ENCODE data around the gene ADH4. TPM values are rescaled to one million over a fixed set of nuclear protein-coding genes. Genes with fewer than 3 reads are reported as not detected.

ADH4 gene
- total and polyA plus RNA-seq, 9 of the 15 experiments (the other 6 are each of a cell fraction or from before 2014, with no cell fraction given), result not detected

- no peaks in the 10 kb centered on the region for H3K36me3 ChIP-seq (ENCODE audit: control insufficient read depth, insufficient read depth, low read length)
- in situ Hi-C loops (cut with MboI), result no loop called here
- no peak overlapping the region for H3K4me2 ChIP-seq (ENCODE audit: insufficient read depth, low read length)
- ChIA-PET CTCF (ENCODE audit: low intra/inter-chr PET ratio) (no interaction called here), POLR2A (no interaction called here)
- no peak for TF ChIP-seq MAZ (CRISPR knock-in tag; conservative IDR thresholded peaks at IDR 0.05 in 1 of 2, IDR thresholded peaks at IDR 0.05 in 1 of 2)
- no peak for TF ChIP-seq ZBTB8A (IDR thresholded peaks at IDR 0.05; ENCODE audit: partially characterized antibody)
- TF ChIP-seq HLTF (IDR thresholded peaks at IDR 0.05), result no peak
- no peak for TF ChIP-seq NFE2L1 (tag; IDR thresholded peaks at IDR 0.05; ENCODE audit: borderline replicate concordance, low read depth)
- no peak for TF ChIP-seq RFX1 (IDR thresholded peaks at IDR 0.05)
- BruUV-seq (replicated peaks), result no TSS peak
- H3K4me1 ChIP-seq (replicated peaks in 1 of 2; ENCODE audit: control insufficient read depth in 2 of 2, insufficient read depth in 2 of 2, low read length in 2 of 2), result no peaks in the 10 kb centered on the region
- H3K79me2 ChIP-seq (ENCODE audit: control insufficient read depth, insufficient read depth, low read length), result no peaks in the 10 kb centered on the region
- H2AFZ ChIP-seq (ENCODE audit: low read depth, low read length), result no peak overlapping the region
- no peaks in the 10 kb centered on the region for H3K9me1 ChIP-seq (ENCODE audit: control insufficient read depth, insufficient read depth, low read length)
- WGBS (ENCODE audit: insufficient coverage, low coverage, missing lambda C conversion rate), result 3% methylated on average over 3 of the region's 3 CpGs
- FAIRE-seq (no peak), DNase-seq (ENCODE audit: extremely low read depth in 1 of 4, low spot score in 3 of 4) (no peak), ATAC-seq (no peak)
- no peaks in the 10 kb centered on the region for H4K20me1 ChIP-seq (replicated peaks; ENCODE audit: control insufficient read depth, insufficient read depth, low read length)
- no peaks in the 10 kb centered on the region for H3K27me3 ChIP-seq (ENCODE audit: control insufficient read depth in 2 of 2, insufficient read depth in 2 of 2, low read length in 2 of 2)
- no peaks in the 10 kb centered on the region for H3K9me3 ChIP-seq (replicated peaks; ENCODE audit: control insufficient read depth, insufficient read depth, low read depth, low read length)
- H3K4me3 ChIP-seq, result no peak overlapping the region
- H3K9ac ChIP-seq (ENCODE audit: insufficient read depth in 1 of 2, low read depth in 2 of 2, low read length in 2 of 2), result no peak overlapping the region
- intact Hi-C loops (cut with micrococcal nuclease), result no loop called here
- H3K27ac ChIP-seq (ENCODE audit: extremely low read depth, low read depth, low read length), result no peak overlapping the region
Measured at GRCh38 chr4:99157478-99157935, 13.4 kb upstream of the ADH4 start.

GRCh38 chr4:99156992-99157391 lies 12.9 kb upstream of the ADH4 start:
- H3K4me2 ChIP-seq (ENCODE audit: insufficient read depth, low read length), result no peak overlapping the region
- ChIA-PET CTCF (ENCODE audit: low intra/inter-chr PET ratio) (no interaction called here), POLR2A (no interaction called here)
- intact Hi-C loops (cut with micrococcal nuclease) (no loop called here), in situ Hi-C loops (cut with MboI) (no loop called here)
- 0% methylated on average over 1 of the region's 1 CpG for WGBS (ENCODE audit: insufficient coverage, low coverage, missing lambda C conversion rate)
- TF ChIP-seq SMAD4 (CRISPR knock-in tag; conservative IDR thresholded peaks at IDR 0.05), result no peak
- TF ChIP-seq ZNF436 (CRISPR knock-in tag; IDR thresholded peaks at IDR 0.05), result no peak
- no peak for TF ChIP-seq ZKSCAN3 (CRISPR knock-in tag; IDR thresholded peaks at IDR 0.05)
- TF ChIP-seq ZNF41 (CRISPR knock-in tag; conservative IDR thresholded peaks at IDR 0.05), result no peak
- TF ChIP-seq ZNF140 (CRISPR knock-in tag; IDR thresholded peaks at IDR 0.05), result no peak
- no peak for TF ChIP-seq PHF21A (IDR thresholded peaks at IDR 0.05; ENCODE audit: borderline replicate concordance, low read depth)
- TF ChIP-seq IRF9 (tag; IDR thresholded peaks at IDR 0.05), result no peak
- TF ChIP-seq ZC3H4 (CRISPR knock-in tag; IDR thresholded peaks at IDR 0.05; ENCODE audit: borderline replicate concordance), result no peak
- TF ChIP-seq POLR2B (IDR thresholded peaks at IDR 0.05; ENCODE audit: low read depth, partially characterized antibody), result no peak
- no peak for TF ChIP-seq CBX2 (IDR thresholded peaks at IDR 0.05; ENCODE audit: insufficient read depth, low read length, poor library complexity, severe bottlenecking)
- no peak for TF ChIP-seq MEIS2 (IDR thresholded peaks at IDR 0.05; ENCODE audit: partially characterized antibody)
- no peak for TF ChIP-seq DACH1 (IDR thresholded peaks at IDR 0.05; ENCODE audit: partially characterized antibody)
- no peak for TF ChIP-seq ZNF274 (IDR thresholded peaks at IDR 0.05; ENCODE audit: borderline replicate concordance, low read depth, low read length)
- no peak for TF ChIP-seq GATAD2A (IDR thresholded peaks at IDR 0.05)
- no peak overlapping the region for H3K27ac ChIP-seq (ENCODE audit: extremely low read depth, low read depth, low read length)
- no peak overlapping the region for H3K4me3 ChIP-seq
- H3K9me1 ChIP-seq (ENCODE audit: control insufficient read depth, insufficient read depth, low read length), result no peaks in the 10 kb centered on the region
- no peaks in the 10 kb centered on the region for H3K79me2 ChIP-seq (ENCODE audit: control insufficient read depth, insufficient read depth, low read length)
- no peaks in the 10 kb centered on the region for H3K9me3 ChIP-seq (replicated peaks; ENCODE audit: control insufficient read depth, insufficient read depth, low read depth, low read length)
- no peak overlapping the region for H3K9ac ChIP-seq (ENCODE audit: insufficient read depth in 1 of 2, low read depth in 2 of 2, low read length in 2 of 2)
- BruUV-seq (replicated peaks), result no TSS peak
- DNase-seq (ENCODE audit: extremely low read depth in 1 of 4, low spot score in 3 of 4), result no peak
- no peaks in the 10 kb centered on the region for H4K20me1 ChIP-seq (replicated peaks; ENCODE audit: control insufficient read depth, insufficient read depth, low read length)
- no peak for FAIRE-seq
- H3K4me1 ChIP-seq (replicated peaks in 1 of 2; ENCODE audit: control insufficient read depth in 2 of 2, insufficient read depth in 2 of 2, low read length in 2 of 2), result no peaks in the 10 kb centered on the region
- no peaks in the 10 kb centered on the region for H3K27me3 ChIP-seq (ENCODE audit: control insufficient read depth in 2 of 2, insufficient read depth in 2 of 2, low read length in 2 of 2)
- H2AFZ ChIP-seq (ENCODE audit: low read depth, low read length), result no peak overlapping the region
- H3K36me3 ChIP-seq (ENCODE audit: control insufficient read depth, insufficient read depth, low read length), result no peaks in the 10 kb centered on the region
- ATAC-seq, result no peak

Data from K562 (cell line).